CD4-positive, alpha-beta memory T cell (primary cell): ENCODE data around the gene ENOSF1. TPM values are rescaled to one million over a fixed set of nuclear protein-coding genes. Genes with fewer than 3 reads are reported as not detected.

Experiments
- CTCF ChIA-PET: fragments of 350-600 bp; sonication (Branson Sonifier 250); formaldehyde crosslinking; loops from one replicate; lab custom pipeline; 2021; ENCODE audit warnings: inconsistent platforms; ENCODE audit not compliant: partially characterized antibody; lab: Charles Lee
- POLR2A ChIA-PET: fragments of 350-600 bp; sonication (Branson Sonifier 250); formaldehyde crosslinking; loops from one replicate; lab custom pipeline; 2021; ENCODE audit not compliant: partially characterized antibody; lab: Charles Lee
- DNase-seq, 5 donors: peaks; one replicate each; pipeline versions ENCODE4 v3.0.0 to v3.0.0-alpha.2; 2020 to 2022; ENCODE audit warnings: mixed read lengths in 1 of 5
- H3K27ac ChIP-seq: one replicate; pipeline ENCODE4 v1.7.0; 2013; ENCODE audit warnings: low read depth, low read length
- H3K27me3 ChIP-seq: 2 replicates; pipeline ENCODE4 v1.7.0; 2013; ENCODE audit warnings: mild to moderate bottlenecking, low read length, moderate library complexity; ENCODE audit not compliant: insufficient read depth
- H3K36me3 ChIP-seq: 2 replicates; pipeline ENCODE4 v1.7.0; 2013; ENCODE audit warnings: mild to moderate bottlenecking, low read length, moderate library complexity; ENCODE audit not compliant: insufficient read depth
- H3K4me1 ChIP-seq: 2 replicates; pipeline ENCODE4 v1.7.0; 2013; ENCODE audit warnings: mild to moderate bottlenecking, low read length, moderate library complexity; ENCODE audit not compliant: insufficient read depth
- H3K4me3 ChIP-seq, 2 donors: one replicate each; pipeline ENCODE4 v1.7.0; 2013; ENCODE audit warnings: low read length in 2 of 2, mild to moderate bottlenecking in 1 of 2
- H3K9me3 ChIP-seq, 2 donors: one replicate each; pipeline ENCODE4 v1.7.0; 2013; ENCODE audit warnings: low read length in 2 of 2, control low read depth in 1 of 2; ENCODE audit not compliant: control insufficient read depth in 1 of 2
- H3K27ac Mint-ChIP-seq, 7 donors: one replicate each; pipeline ENCODE4 v1.8.0; 2020 to 2021; ENCODE audit warnings: mixed read lengths in 7 of 7, mild to moderate bottlenecking in 6 of 7, inconsistent platforms in 3 of 7, moderate library complexity in 3 of 7
- H3K27me3 Mint-ChIP-seq, 2 donors: one replicate each; pipeline ENCODE4 v1.8.0; 2020 to 2021; ENCODE audit warnings: mixed read lengths in 2 of 2
- H3K36me3 Mint-ChIP-seq, 2 donors: one replicate each; pipeline ENCODE4 v1.8.0; 2020 to 2021; ENCODE audit warnings: mixed read lengths in 2 of 2, inconsistent platforms in 1 of 2, mild to moderate bottlenecking in 1 of 2
- H3K4me1 Mint-ChIP-seq, 4 donors: one replicate each; pipeline ENCODE4 v1.8.0; 2020 to 2021; ENCODE audit warnings: mixed read lengths in 4 of 4, mild to moderate bottlenecking in 1 of 4
- H3K4me3 Mint-ChIP-seq, 8 donors: one replicate each; pipeline ENCODE4 v1.8.0; 2020 to 2021; ENCODE audit warnings: mixed read lengths in 8 of 8, mild to moderate bottlenecking in 7 of 8, moderate library complexity in 6 of 8, inconsistent platforms in 3 of 8
- H3K9me3 Mint-ChIP-seq, 8 donors: one replicate each; pipeline ENCODE4 v1.8.0; 2020 to 2021; ENCODE audit warnings: mixed read lengths in 8 of 8, mild to moderate bottlenecking in 5 of 8, inconsistent platforms in 3 of 8, moderate library complexity in 1 of 8
- intact Hi-C: fragments of 100-400 bp; cut with micrococcal nuclease; formaldehyde crosslinking; loops from one replicate; pipeline ENCODE4 v1.15.1; 2023
- polyA plus RNA-seq, 2 donors: library from polyadenylated mRNA; unstranded; fragments of 300-500 nt; fragmentation: Illumina TruSeq; gene quantifications; one replicate each; pipeline ENCODE4 v1.2.3, GENCODE V29; 2021
- total RNA-seq, 2 experiments: library from RNA; stranded (reverse); gene quantifications; one replicate each; pipeline ENCODE4 v1.2.3, GENCODE V29; 2021

Gene ENOSF1
- total and polyA plus RNA-seq, 4 experiments from 2014 or later: 11.6 to 133 (median 60.5) TPM

GRCh38 chr18:658001-658946 is 54.2 kb downstream of the ENOSF1 start:
- Histone ChIP-seq H3K4me1 (no peaks in the 10 kb centered on the region), H3K27me3 (no peaks in the 10 kb centered on the region), H3K9me3 (no peaks in the 10 kb centered on the region), H3K4me3 (peak overlapping the region; percentile 54 to 85), H3K27ac (peak overlapping the region; percentile 13), H3K36me3 (no peaks in the 10 kb centered on the region)
- Mint-ChIP-seq H3K27me3 (peaks cover 6 to 30% of the 10 kb centered on the region in 2 donors), H3K4me3 (peak overlapping the region; percentile 84 to 92 (median 89)), H3K4me1 (peaks cover 8 to 17% (median 13%) of the 10 kb centered on the region in 4 donors), H3K27ac (peak overlapping the region in 2 of 7 donors; percentile 77 to 81), H3K9me3 (peaks cover 0 to 11% (median 7%) of the 10 kb centered on the region in 8 donors), H3K36me3 (no peaks in the 10 kb centered on the region)
- intact Hi-C loops: loop anchor here (10.0 kb wide), 1 partner anchor 57 kb away; the partner anchor contains the start of gene ENOSF1
- CTCF ChIA-PET: interaction anchor here (1.4 kb wide), 1 partner anchor 33 kb away, joined by 4 read pairs; no protein-coding TSS in a partner anchor
- peak in 3 of 5 donors; percentile 28 to 36 (median 31) for DNase-seq
- POLR2A ChIA-PET: interaction anchor here (1.3 to 1.8 kb wide), 3 partner anchors 21 to 390 kb away, joined by 3 to 5 read pairs (median 4); partner anchors contain the start of genes ENOSF1 and THOC1

GRCh38 chr18:657311-658000 is 55.0 kb downstream of the ENOSF1 start, which contains the start of gene TYMS:
TYMS (plus strand) TSS chr18:657653; CDS start chr18:657743, 90 bp downstream.
- Histone ChIP-seq H3K4me3 (peak within 1 kb of the TSS; percentile 54 to 85), H3K36me3 (no peaks in the 10 kb centered on the region), H3K27me3 (no peaks in the 10 kb centered on the region), H3K9me3 (no peaks in the 10 kb centered on the region), H3K4me1 (no peaks in the 10 kb centered on the region), H3K27ac (peak within 1 kb of the TSS; percentile 13)
- Mint-ChIP-seq H3K4me1 (peaks cover 8 to 17% (median 13%) of the 10 kb centered on the region in 4 donors), H3K9me3 (peaks cover 0 to 11% (median 7%) of the 10 kb centered on the region in 8 donors), H3K27ac (peak within 1 kb of the TSS in 2 of 7 donors; percentile 77 to 81), H3K4me3 (peak within 1 kb of the TSS; percentile 85 to 92 (median 89)), H3K36me3 (no peaks in the 10 kb centered on the region), H3K27me3 (peaks cover 6 to 30% of the 10 kb centered on the region in 2 donors)
- ChIA-PET POLR2A (interaction anchor here (1.3 to 1.8 kb wide), 3 partner anchors 21 to 390 kb away, joined by 3 to 5 read pairs (median 4); partner anchors contain the start of genes ENOSF1 and THOC1), CTCF (interaction anchor here (1.4 kb wide), 1 partner anchor 32 kb away, joined by 4 read pairs; no protein-coding TSS in a partner anchor)
- intact Hi-C loops: loop anchor here (10.0 kb wide), 1 partner anchor 57 kb away; the partner anchor contains the start of gene ENOSF1
- DNase-seq: peak in 3 of 5 donors; percentile 23 to 45 (median 33)

- H3K27me3 ChIP-seq: no peaks in the 10 kb centered on the region
- ChIA-PET POLR2A (no interaction called here), CTCF (interaction anchor here (3.0 kb wide), 1 partner anchor 31 kb away, joined by 11 read pairs; no protein-coding TSS in a partner anchor)
- DNase-seq: no peak
- peaks cover 0 to 1% (median 0%) of the 10 kb centered on the region in 8 donors for H3K9me3 Mint-ChIP-seq
- H3K27ac ChIP-seq: no peak overlapping the region
- peaks cover 10 to 20% (median 16%) of the 10 kb centered on the region in 4 donors for H3K4me1 Mint-ChIP-seq
- H3K4me1 ChIP-seq: peaks cover 5% of the 10 kb centered on the region
- H3K27me3 Mint-ChIP-seq: peaks cover 6 to 34% of the 10 kb centered on the region in 2 donors
- H3K4me3 ChIP-seq: no peak overlapping the region
- H3K27ac Mint-ChIP-seq: no peak overlapping the region
- H3K36me3 ChIP-seq: no peaks in the 10 kb centered on the region
- peak overlapping the region in 2 of 8 donors; percentile 3 to 22 for H3K4me3 Mint-ChIP-seq
- H3K36me3 Mint-ChIP-seq: no peaks in the 10 kb centered on the region
- no peaks in the 10 kb centered on the region for H3K9me3 ChIP-seq
- intact Hi-C loops: loop anchor here (10.0 kb wide), 1 partner anchor 59 kb away; the partner anchor contains the start of gene ENOSF1
Observed at GRCh38 chr18:655445-655844, 57.0 kb downstream of the ENOSF1 start.

- H3K4me3 ChIP-seq: no peak overlapping the region
- CTCF ChIA-PET: interaction anchor here (3.0 kb wide), 1 partner anchor 30 kb away, joined by 11 read pairs; no protein-coding TSS in a partner anchor
- Mint-ChIP-seq H3K9me3 (no peaks in the 10 kb centered on the region), H3K27me3 (peaks cover 6 to 37% of the 10 kb centered on the region in 2 donors), H3K36me3 (no peaks in the 10 kb centered on the region), H3K4me1 (peaks cover 12 to 23% (median 19%) of the 10 kb centered on the region in 4 donors), H3K27ac (no peak overlapping the region), H3K4me3 (no peak overlapping the region)
- DNase-seq: no peak
- H3K4me1 ChIP-seq: peaks cover 9% of the 10 kb centered on the region
- intact Hi-C loops: loop anchor here (10.0 kb wide), 1 partner anchor 60 kb away; the partner anchor contains the start of gene ENOSF1
- no peaks in the 10 kb centered on the region for H3K36me3 ChIP-seq
- POLR2A ChIA-PET: no interaction called here
- H3K27me3 ChIP-seq: no peaks in the 10 kb centered on the region
- H3K27ac ChIP-seq: no peak overlapping the region
- no peaks in the 10 kb centered on the region for H3K9me3 ChIP-seq
Observed at GRCh38 chr18:654601-655000, 57.8 kb downstream of the ENOSF1 start.

GRCh38 chr18:653512-653911 is 58.9 kb downstream of the ENOSF1 start:
- H3K27me3 Mint-ChIP-seq: peaks cover 6 to 30% of the 10 kb centered on the region in 2 donors
- CTCF ChIA-PET: interaction anchor here (3.0 kb wide), 1 partner anchor 29 kb away, joined by 11 read pairs; no protein-coding TSS in a partner anchor

GRCh38 chr18:652131-652530 is 60.3 kb downstream of the ENOSF1 start:
- no peaks in the 10 kb centered on the region for H3K9me3 ChIP-seq
- H3K27me3 ChIP-seq: no peaks in the 10 kb centered on the region
- Mint-ChIP-seq H3K4me3 (no peak overlapping the region), H3K9me3 (no peaks in the 10 kb centered on the region), H3K4me1 (peaks cover 5 to 12% (median 8%) of the 10 kb centered on the region in 4 donors), H3K36me3 (no peaks in the 10 kb centered on the region), H3K27ac (no peak overlapping the region), H3K27me3 (peaks cover 6 to 30% of the 10 kb centered on the region in 2 donors)
- no peak overlapping the region for H3K27ac ChIP-seq
- CTCF ChIA-PET: no interaction called here
- POLR2A ChIA-PET: no interaction called here
- DNase-seq: no peak
- no peaks in the 10 kb centered on the region for H3K36me3 ChIP-seq
- H3K4me3 ChIP-seq: no peak overlapping the region
- peaks cover 9% of the 10 kb centered on the region for H3K4me1 ChIP-seq
- intact Hi-C loops: loop anchor here (10.0 kb wide), 1 partner anchor 63 kb away; the partner anchor contains the start of gene ENOSF1

More at GRCh38 chr18:653512-653911, 58.9 kb downstream of the ENOSF1 start:
- peaks cover 9% of the 10 kb centered on the region for H3K4me1 ChIP-seq
- no peaks in the 10 kb centered on the region for H3K36me3 ChIP-seq
- DNase-seq: no peak
- no peaks in the 10 kb centered on the region for H3K27me3 ChIP-seq
- no peaks in the 10 kb centered on the region for H3K9me3 ChIP-seq
- H3K27ac ChIP-seq: no peak overlapping the region
- Mint-ChIP-seq H3K27ac (no peak overlapping the region), H3K4me3 (no peak overlapping the region), H3K9me3 (no peaks in the 10 kb centered on the region), H3K36me3 (no peaks in the 10 kb centered on the region), H3K4me1 (peaks cover 6 to 12% (median 11%) of the 10 kb centered on the region in 4 donors)
- POLR2A ChIA-PET: no interaction called here
- no peak overlapping the region for H3K4me3 ChIP-seq
- intact Hi-C loops: loop anchor here (10.0 kb wide), 1 partner anchor 61 kb away; the partner anchor contains the start of gene ENOSF1
